Type B pancreatic cell (in vitro differentiated cells): ENCODE data around the gene PIP5K1A. TPM values are rescaled to one million over a fixed set of nuclear protein-coding genes. Genes with fewer than 3 reads are reported as not detected.
A peak's percentile ranks its signal among the peaks of the same experiment; 100 is the strongest.

Experiments used
- DNase-seq: peaks from one replicate; pipeline ENCODE4 v3.0.0; 2021; ENCODE audit warnings: mixed read lengths; ENCODE audit not compliant: unreplicated experiment; ENCODE audit errors: extremely low spot score
- H3K27ac Mint-ChIP-seq: 2 replicates; pipeline ENCODE4 v1.8.0; 2021; ENCODE audit warnings: mild to moderate bottlenecking, mixed read lengths
- H3K27me3 Mint-ChIP-seq: 2 replicates; pipeline ENCODE4 v1.8.0; 2021; ENCODE audit warnings: mixed read lengths
- H3K36me3 Mint-ChIP-seq: 2 replicates; pipeline ENCODE4 v1.8.0; 2021; ENCODE audit warnings: mixed read lengths
- H3K4me1 Mint-ChIP-seq: one replicate; pipeline ENCODE4 v1.8.0; 2021; ENCODE audit warnings: mixed read lengths; ENCODE audit not compliant: unreplicated experiment
- H3K4me3 Mint-ChIP-seq: 2 replicates; pipeline ENCODE4 v1.8.0; 2021; ENCODE audit warnings: mild to moderate bottlenecking, mixed read lengths
- H3K9me3 Mint-ChIP-seq: 2 replicates; pipeline ENCODE4 v1.8.0; 2021; ENCODE audit warnings: mixed read lengths
- CTCF ChIP-seq: fragments of 200-600 bp; sonication (generic); conservative IDR thresholded peaks from 2 replicates; pipeline ENCODE4 v1.5.0; 2021; ENCODE audit warnings: antibody characterized with exemption, mild to moderate bottlenecking
- total RNA-seq: library from RNA; stranded (reverse); gene quantifications from 2 replicates; pipeline ENCODE4 v1.2.1, GENCODE V29; 2021; ENCODE audit warnings: low replicate concordance

PIP5K1A gene
- total RNA-seq, 1 donor from 2014 or later: 77.3 TPM

DNA sequence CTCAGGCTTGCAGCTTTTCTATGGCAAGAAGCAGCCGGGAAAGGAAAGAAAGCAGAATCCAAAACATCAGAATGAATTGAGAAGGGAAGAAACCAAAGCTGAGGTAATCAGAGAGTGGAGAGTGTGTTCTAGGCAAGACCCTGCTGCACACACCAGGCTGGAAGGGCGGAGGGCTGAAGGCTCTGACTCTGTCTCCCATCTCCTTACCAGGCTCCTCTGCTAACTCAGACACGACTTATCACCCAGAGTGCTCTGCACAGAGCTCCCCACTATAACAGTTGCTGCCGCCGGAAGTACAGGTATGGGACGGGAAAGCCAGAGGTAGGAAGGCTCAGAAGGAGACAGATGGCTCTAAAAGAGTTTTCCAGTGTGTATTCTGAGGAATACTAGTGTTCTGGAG is 31.2 kb upstream of the PIP5K1A start:
- H3K27ac Mint-ChIP-seq: peak overlapping the region; percentile 98
- H3K27me3 Mint-ChIP-seq: peaks cover 4% of the 10 kb centered on the region

GRCh38 chr1:151171190-151171589 is 27.2 kb upstream of the PIP5K1A start:
- Mint-ChIP-seq H3K4me1 (peaks cover 9% of the 10 kb centered on the region), H3K27me3 (no peaks in the 10 kb centered on the region), H3K27ac (no peak overlapping the region), H3K36me3 (peaks cover 11% of the 10 kb centered on the region), H3K9me3 (no peaks in the 10 kb centered on the region), H3K4me3 (no peak overlapping the region)
- no peak for DNase-seq
- TF ChIP-seq CTCF: no peak

More for the DNA sequence above, 31.2 kb upstream of the PIP5K1A start:
- TF ChIP-seq CTCF: no peak
- DNase-seq: no peak
- Mint-ChIP-seq H3K9me3 (no peaks in the 10 kb centered on the region), H3K36me3 (peaks cover 14% of the 10 kb centered on the region), H3K4me1 (peaks cover 26% of the 10 kb centered on the region), H3K4me3 (peak overlapping the region; percentile 97)

DNA sequence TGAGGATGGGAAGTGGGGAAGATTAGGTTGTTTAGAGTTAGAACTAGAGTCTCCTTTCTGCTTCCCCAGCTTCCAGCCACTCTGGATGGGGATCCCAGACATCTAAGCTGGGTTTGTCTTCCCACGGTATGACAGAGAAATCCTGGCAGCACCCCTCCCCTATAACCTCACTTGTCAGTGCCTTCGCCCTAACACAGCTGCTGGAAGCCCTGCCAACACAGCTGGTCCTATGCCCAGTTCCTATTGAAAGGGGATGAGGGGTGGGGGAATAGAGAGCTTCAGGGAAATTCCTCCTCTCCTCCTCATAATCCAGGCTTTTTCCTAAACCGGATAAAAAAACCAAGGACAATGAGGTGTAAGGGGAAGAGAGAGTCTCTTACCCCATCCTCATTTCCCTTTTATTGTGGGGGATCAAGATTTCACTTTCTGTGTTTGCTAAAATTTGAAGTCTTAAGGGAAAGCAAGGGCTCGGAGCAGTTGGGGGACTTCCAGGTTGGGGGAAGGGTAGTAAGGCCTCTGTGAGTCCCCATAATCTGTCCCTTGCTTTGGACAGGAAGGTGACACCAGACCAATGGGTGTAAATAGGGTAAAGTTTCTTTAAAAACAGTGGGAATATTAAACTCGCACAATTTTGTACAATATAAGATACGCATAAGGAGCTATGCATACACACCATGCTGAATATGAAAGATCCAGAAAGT is 23.2 kb upstream of the PIP5K1A start:
- H3K27me3 Mint-ChIP-seq: no peaks in the 10 kb centered on the region
- H3K27ac Mint-ChIP-seq: no peak overlapping the region
- TF ChIP-seq CTCF: no peak
- H3K36me3 Mint-ChIP-seq: peaks cover 19% of the 10 kb centered on the region
- no peaks in the 10 kb centered on the region for H3K4me1 Mint-ChIP-seq
- no peak for DNase-seq
- no peaks in the 10 kb centered on the region for H3K9me3 Mint-ChIP-seq
- H3K4me3 Mint-ChIP-seq: no peak overlapping the region

DNA sequence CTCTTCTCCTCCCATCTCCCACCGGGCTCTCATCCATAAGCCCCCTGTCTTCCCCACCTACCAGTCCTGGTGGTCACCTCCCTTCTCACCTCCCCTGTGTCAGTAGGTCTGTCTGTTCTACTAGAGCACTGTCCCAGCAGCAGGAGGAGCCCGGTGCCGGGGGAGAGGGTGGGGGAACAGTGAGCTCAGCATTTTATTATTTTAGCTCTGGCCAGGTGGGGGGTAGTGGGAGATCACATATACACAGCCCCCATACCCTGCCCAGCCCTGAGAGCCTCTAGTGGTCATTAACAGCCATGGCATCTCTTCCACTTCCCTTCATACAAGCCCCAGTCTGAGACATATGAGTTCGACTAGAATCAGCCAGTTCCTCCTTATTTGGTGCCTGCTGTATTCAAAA is 22.5 kb upstream of the PIP5K1A start, which contains the start of gene TMOD4:
Gene TMOD4 (minus strand): TSS at position 119 of the 400 bp plus-strand sequence. CDS start 1,106 bp downstream, outside the sequence.
- H3K9me3 Mint-ChIP-seq: no peaks in the 10 kb centered on the region
- no peak within 1 kb of the TSS for H3K27ac Mint-ChIP-seq
- H3K36me3 Mint-ChIP-seq: peaks cover 23% of the 10 kb centered on the region
- DNase-seq: no peak
- H3K27me3 Mint-ChIP-seq: no peaks in the 10 kb centered on the region
- peak; percentile 70 for TF ChIP-seq CTCF
- no peak within 1 kb of the TSS for H3K4me3 Mint-ChIP-seq
- no peaks in the 10 kb centered on the region for H3K4me1 Mint-ChIP-seq

GRCh38 chr1:151176514-151177045 is 21.8 kb upstream of the PIP5K1A start:
- no peak overlapping the region for H3K27ac Mint-ChIP-seq

More at GRCh38 chr1:151176514-151177045, 21.8 kb upstream of the PIP5K1A start:
- DNase-seq: no peak
- peaks cover 26% of the 10 kb centered on the region for H3K36me3 Mint-ChIP-seq
- no peaks in the 10 kb centered on the region for H3K4me1 Mint-ChIP-seq
- TF ChIP-seq CTCF: no peak
- no peaks in the 10 kb centered on the region for H3K27me3 Mint-ChIP-seq
- no peaks in the 10 kb centered on the region for H3K9me3 Mint-ChIP-seq
- H3K4me3 Mint-ChIP-seq: no peak overlapping the region
